GM23248 (cell line): ENCODE results near the gene MXRA8. TPM values are rescaled to one million over a fixed set of nuclear protein-coding genes. Genes with fewer than 3 reads are reported as not detected.

Source experiments
- DNase-seq: peaks from one replicate; pipeline ENCODE4 v3.0.0-alpha.2; 2015
- H2AFZ ChIP-seq: fragments of 200-600 bp; sonication (generic); 2 replicates; pipeline ENCODE4 v1.6.1; 2016; ENCODE audit warnings: antibody characterized with exemption
- H3F3A ChIP-seq: fragments of 200-600 bp; sonication (generic); 2 replicates; pipeline ENCODE4 v1.6.1; 2016; ENCODE audit warnings: mild to moderate bottlenecking, antibody characterized with exemption, mixed run types; ENCODE audit not compliant: insufficient read depth
- H3K27ac ChIP-seq: fragments of 200-600 bp; sonication (generic); 2 replicates; pipeline ENCODE4 v1.5.1; 2016; ENCODE audit warnings: mild to moderate bottlenecking
- H3K27me3 ChIP-seq: fragments of 200-600 bp; sonication (generic); replicated peaks from 2 replicates; pipeline ENCODE4 v1.6.1; 2016; ENCODE audit warnings: mild to moderate bottlenecking; ENCODE audit not compliant: insufficient read depth
- H3K36me3 ChIP-seq: fragments of 200-600 bp; sonication (generic); 2 replicates; pipeline ENCODE4 v1.6.1; 2016; ENCODE audit warnings: low read depth, mild to moderate bottlenecking
- H3K4me1 ChIP-seq: fragments of 200-600 bp; sonication (generic); 2 replicates; pipeline ENCODE4 v1.6.1; 2016; ENCODE audit warnings: mild to moderate bottlenecking; ENCODE audit not compliant: insufficient read depth
- H3K4me2 ChIP-seq: fragments of 200-600 bp; sonication (generic); one replicate; pipeline ENCODE4 v1.6.1; 2016; ENCODE audit warnings: mild to moderate bottlenecking; ENCODE audit not compliant: unreplicated experiment
- H3K4me3 ChIP-seq: fragments of 200-600 bp; sonication (generic); 2 replicates; pipeline ENCODE4 v1.5.1; 2016; ENCODE audit warnings: mild to moderate bottlenecking
- H3K79me2 ChIP-seq: fragments of 200-600 bp; sonication (generic); 2 replicates; pipeline ENCODE4 v1.6.1; 2016; ENCODE audit warnings: mild to moderate bottlenecking; ENCODE audit not compliant: insufficient read depth
- H3K9ac ChIP-seq: fragments of 200-600 bp; sonication (generic); 2 replicates; pipeline ENCODE4 v1.6.1; 2016; ENCODE audit warnings: mild to moderate bottlenecking
- H3K9me2 ChIP-seq: fragments of 200-600 bp; sonication (generic); 2 replicates; pipeline ENCODE4 v1.6.1; 2016; ENCODE audit warnings: mixed run types, mild to moderate bottlenecking, moderate library complexity; ENCODE audit not compliant: insufficient read depth
- H3K9me3 ChIP-seq: fragments of 200-600 bp; sonication (generic); one replicate; pipeline ENCODE4 v1.6.1; 2017; ENCODE audit warnings: low read depth
- H4K20me1 ChIP-seq: fragments of 200-600 bp; sonication (generic); 2 replicates; pipeline ENCODE4 v1.6.0; 2016; ENCODE audit not compliant: insufficient read depth
- EZH2 ChIP-seq: fragments of 200-600 bp; sonication (generic); IDR thresholded peaks from 2 replicates; pipeline ENCODE4 v1.6.1; 2018; ENCODE audit warnings: antibody characterized with exemption, mild to moderate bottlenecking; ENCODE audit not compliant: insufficient read depth, poor library complexity, severe bottlenecking
- EZH2phosphoT487 ChIP-seq: fragments of 200-600 bp; sonication (generic); IDR thresholded peaks from 2 replicates; pipeline ENCODE4 v1.6.1; 2018; ENCODE audit warnings: antibody characterized with exemption, moderate library complexity, mild to moderate bottlenecking, low read depth; ENCODE audit not compliant: insufficient read depth
- WGBS, 2 experiments: methylation state at CpG; one replicate each; pipeline ENCODE4 v1.1.6; 2015 to 2017; ENCODE audit warnings: low lambda C conversion rate in 2 of 2, low coverage in 1 of 2; ENCODE audit errors: missing lambda C conversion rate in 2 of 2; 5-methylcytosine and 5-hydroxymethylcytosine counted together
- in situ Hi-C: fragments of 300-500 bp; cut with MboI; formaldehyde crosslinking; loops from 2 replicates; pipeline ENCODE4 v1.15.0; 2020
- polyA plus RNA-seq: library from polyadenylated mRNA; unstranded; fragments of >200 nt; fragmentation: Nextera tagmentation; extraction: Ambion mirVana; gene quantifications from 2 replicates; pipeline ENCODE4 v1.2.1, GENCODE V29; 2016
- total RNA-seq: library from RNA; depleted of rRNA; stranded (reverse); fragments of >200 nt; shearing (Covaris generic); gene quantifications from 2 replicates; pipeline ENCODE4 v1.2.3, GENCODE V29; 2014

MXRA8 gene
- total and polyA plus RNA-seq, 2 experiments from 2014 or later, result 584 to 1,228 TPM

DNA sequence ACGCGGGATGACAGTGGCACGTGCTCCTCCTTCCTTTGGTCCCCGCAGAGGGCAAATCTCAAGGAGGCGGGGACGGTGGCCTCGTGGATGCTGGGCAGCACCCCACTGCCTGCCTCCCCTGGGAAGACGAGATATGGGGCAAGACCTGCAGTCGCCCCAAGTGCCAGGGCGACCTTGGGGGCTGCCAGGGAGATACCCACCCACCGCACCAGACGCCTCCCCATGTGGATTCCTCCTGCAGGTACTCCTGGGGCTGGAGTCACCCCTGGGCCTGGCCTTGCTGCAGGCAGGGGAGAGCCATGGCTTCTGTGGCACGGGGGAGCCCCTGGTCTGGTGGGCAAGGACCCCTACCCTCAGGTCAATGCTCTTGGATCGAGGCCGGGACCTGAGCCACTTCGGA, 22.5 kb upstream of the MXRA8 start:
- TF ChIP-seq EZH2 (no peak), EZH2phosphoT487 (no peak)

DNA sequence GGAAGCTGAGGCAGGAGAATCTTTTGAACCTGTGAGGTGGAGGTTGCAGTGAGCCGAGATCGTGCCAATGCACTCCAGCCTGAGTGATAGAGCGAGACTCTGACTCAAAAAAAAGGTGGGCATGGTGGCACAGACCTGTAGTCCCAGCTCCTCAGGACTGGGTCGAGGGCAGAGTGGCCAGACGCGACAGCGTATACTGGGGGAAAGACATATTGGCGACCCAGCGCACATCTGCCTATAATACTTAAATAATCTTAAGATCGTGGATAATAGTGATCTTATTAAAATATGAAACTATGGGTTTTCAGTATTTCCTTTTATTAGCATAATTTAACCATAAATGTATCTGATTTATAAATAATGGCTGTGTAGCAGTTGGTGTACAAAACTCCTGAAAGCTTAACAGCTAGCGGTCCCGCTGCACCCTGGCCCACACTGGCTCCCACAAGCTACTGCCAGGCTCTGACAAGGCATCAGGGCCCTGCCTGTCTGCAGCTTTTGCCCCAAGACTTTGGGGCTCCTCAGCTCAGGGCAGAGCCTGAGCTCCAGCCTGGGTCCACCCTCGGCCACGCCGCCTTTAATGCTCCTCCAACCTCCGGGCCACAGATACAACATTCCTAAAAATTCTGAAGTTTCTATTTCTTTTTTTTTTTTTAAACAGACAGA, 19.3 kb upstream of the MXRA8 start:
- H3K27ac ChIP-seq, result no peak overlapping the region
- 94 to 95% methylated on average over 16 of the region's 16 CpGs for WGBS, 2 experiments
- in situ Hi-C loops, result no loop called here

More for the DNA sequence above, 22.5 kb upstream of the MXRA8 start:
- Histone ChIP-seq H3K9me2 (no peaks in the 10 kb centered on the region), H3K36me3 (0 out of 2 replicates have a peak, but pooled peaks cover 4% of the 10 kb centered on the region), H4K20me1 (no peaks in the 10 kb centered on the region), H3K9me3 (no peaks in the 10 kb centered on the region), H3K79me2 (peaks cover 50% of the 10 kb centered on the region), H3K4me1 (0 out of 2 replicates have a peak, but pooled peaks cover 3% of the 10 kb centered on the region), H3K27ac (no peak overlapping the region), H3F3A (peaks cover 17% of the 10 kb centered on the region; the same call in 1 of the 2 replicates), H3K9ac (no peak overlapping the region), H3K4me3 (no peak overlapping the region), H3K4me2 (no peak overlapping the region), H3K27me3 (no peaks in the 10 kb centered on the region), H2AFZ (no peak overlapping the region)
- 87 to 95% methylated on average over 13 to 16 of the region's 16 CpGs for WGBS, 2 experiments
- DNase-seq, result no peak
- in situ Hi-C loops, result no loop called here

DNA sequence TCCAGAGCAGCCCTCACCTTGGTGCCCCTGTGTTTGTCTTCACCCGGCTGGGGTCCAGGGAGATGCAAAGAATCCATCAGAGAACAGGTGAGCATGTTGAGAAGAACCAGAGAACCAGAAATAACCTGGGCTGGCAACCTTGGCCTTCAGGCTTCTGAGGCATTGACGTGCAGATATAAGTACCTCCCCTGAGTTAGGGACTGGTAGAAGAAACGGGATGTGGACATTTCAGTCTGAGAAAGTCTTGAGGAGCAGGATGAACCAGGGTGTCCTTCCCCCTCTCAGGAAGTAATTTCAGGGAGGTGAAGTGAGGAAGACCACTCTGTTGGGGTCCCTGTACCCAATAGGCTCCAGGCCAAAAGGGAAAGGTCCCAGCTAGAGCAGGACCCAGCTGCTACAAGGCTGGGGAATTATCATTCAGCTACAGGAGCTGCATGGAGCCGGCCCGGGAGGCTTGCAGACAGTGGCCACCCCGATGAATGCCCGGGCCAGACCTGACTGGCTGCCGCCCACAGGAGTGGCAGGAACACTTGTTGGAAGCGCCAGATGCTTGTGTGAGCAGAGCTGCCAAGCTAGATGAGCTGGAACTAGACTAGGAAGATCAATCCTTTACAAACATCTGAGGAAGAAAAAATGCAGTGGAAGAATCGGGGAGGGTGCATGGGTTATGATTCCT, 18.3 kb upstream of the MXRA8 start:
- peak; percentile 4 for DNase-seq
- H3K9me2 ChIP-seq, result no peaks in the 10 kb centered on the region
- no peak overlapping the region for H3K27ac ChIP-seq
- peaks cover 18% of the 10 kb centered on the region; the same call in 1 of the 2 replicates for H3F3A ChIP-seq
- no peak for TF ChIP-seq EZH2
- TF ChIP-seq EZH2phosphoT487, result no peak
- no peak overlapping the region for H3K4me2 ChIP-seq
- no peaks in the 10 kb centered on the region for H3K36me3 ChIP-seq
- 90% methylated on average over 10 of the region's 10 CpGs for WGBS, 2 experiments
- no peaks in the 10 kb centered on the region for H3K27me3 ChIP-seq
- peaks cover 9% of the 10 kb centered on the region for H3K4me1 ChIP-seq
- in situ Hi-C loops, result no loop called here
- no peak overlapping the region for H3K4me3 ChIP-seq
- H3K9me3 ChIP-seq, result no peaks in the 10 kb centered on the region
- H3K9ac ChIP-seq, result 0 out of 2 replicates have a peak overlapping the region, but pooled peaks have one; percentile 98
- no peaks in the 10 kb centered on the region for H4K20me1 ChIP-seq
- H2AFZ ChIP-seq, result no peak overlapping the region
- peaks cover 47% of the 10 kb centered on the region for H3K79me2 ChIP-seq

More for the DNA sequence above, 19.3 kb upstream of the MXRA8 start:
- Histone ChIP-seq H3K4me2 (no peak overlapping the region), H3K79me2 (peaks cover 44% of the 10 kb centered on the region), H2AFZ (no peak overlapping the region), H3F3A (peaks cover 18% of the 10 kb centered on the region; the same call in 1 of the 2 replicates), H3K9me2 (no peaks in the 10 kb centered on the region), H3K27me3 (no peaks in the 10 kb centered on the region), H3K9me3 (no peaks in the 10 kb centered on the region), H3K4me3 (no peak overlapping the region), H3K36me3 (no peaks in the 10 kb centered on the region), H4K20me1 (no peaks in the 10 kb centered on the region), H3K9ac (no peak overlapping the region), H3K4me1 (0 out of 2 replicates have a peak, but pooled peaks cover 4% of the 10 kb centered on the region)
- TF ChIP-seq EZH2phosphoT487 (no peak), EZH2 (no peak)
- no peak for DNase-seq

DNA sequence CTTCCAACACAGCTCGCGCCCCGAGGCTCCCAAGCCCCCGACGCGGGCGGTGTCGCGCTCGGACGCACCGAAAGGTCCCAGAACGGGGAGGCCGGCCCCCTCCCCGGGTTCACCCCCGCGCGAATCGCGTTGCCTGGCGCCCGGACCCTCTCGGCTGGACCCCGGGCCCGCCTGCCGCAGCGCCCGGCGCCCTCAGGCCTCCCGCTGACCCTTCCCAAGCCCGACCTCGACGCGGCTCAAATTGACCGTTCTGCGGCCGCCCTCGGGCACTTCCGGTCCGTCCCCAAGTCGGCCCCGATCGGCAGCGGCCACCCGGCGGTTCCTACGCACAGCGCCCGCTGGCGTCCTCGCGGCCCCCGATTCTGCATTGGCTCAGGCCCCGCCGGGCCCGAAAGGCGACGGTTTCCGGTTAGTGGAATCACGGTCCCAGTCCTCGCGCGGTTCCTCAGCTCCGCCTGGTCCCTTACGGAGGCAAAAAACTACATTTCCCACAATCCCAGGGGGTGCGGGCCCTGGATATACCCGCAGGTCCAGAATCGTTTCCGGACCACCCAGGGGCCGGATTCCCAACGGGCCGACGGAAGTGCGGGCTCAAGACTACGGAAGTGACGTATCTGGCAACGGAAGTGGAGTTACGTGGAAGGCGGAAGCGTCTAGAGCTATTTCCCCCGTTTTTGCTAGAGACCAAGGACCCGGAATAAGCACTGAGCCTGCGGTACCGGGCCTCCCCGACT, 16.7 kb upstream of the MXRA8 start, which contains the start of gene AURKAIP1:
AURKAIP1 (minus strand) TSS at position 279 of the 734 bp plus-strand sequence. CDS start 451 bp downstream, outside the sequence.
- Histone ChIP-seq H3F3A (peaks cover 18% of the 10 kb centered on the region; the same call in 1 of the 2 replicates), H2AFZ (peak within 1 kb of the TSS; percentile 58), H3K27me3 (no peaks in the 10 kb centered on the region), H3K9me2 (no peaks in the 10 kb centered on the region), H3K4me3 (peak within 1 kb of the TSS; percentile 85), H3K79me2 (peaks cover 52% of the 10 kb centered on the region), H3K27ac (peak within 1 kb of the TSS; percentile 93), H4K20me1 (no peaks in the 10 kb centered on the region), H3K9me3 (no peaks in the 10 kb centered on the region), H3K36me3 (no peaks in the 10 kb centered on the region), H3K9ac (peak within 1 kb of the TSS; percentile 98), H3K4me2 (peak within 1 kb of the TSS; percentile 95), H3K4me1 (peaks cover 9% of the 10 kb centered on the region)
- DNase-seq, result peak; percentile 100
- in situ Hi-C loops, result no loop called here
- WGBS, 2 experiments, result 0 to 1% methylated on average over 67 to 84 of the region's 85 CpGs
- TF ChIP-seq EZH2phosphoT487 (no peak), EZH2 (no peak)
